Gastrocnemius medialis (tissue), 4 donors: ENCODE data around the gene ANKRD35.

ENCODE experiments used
- POLR2A ChIP-seq, 2 donors: fragments of 450-650 bp; IDR thresholded peaks; one replicate each; pipeline ENCODE4 v1.6.1; 2017; ENCODE audit warnings: antibody characterized with exemption in 2 of 2, mild to moderate bottlenecking in 2 of 2, moderate library complexity in 2 of 2
- TF ChIP-seq, protein P1 (sequence below), 5 experiments: fragments of 450-650 bp in 3 of 5; fragments of 200-600 bp in 2 of 5; sonication (generic) in 2 of 5; IDR thresholded peaks in 4 of 5; conservative IDR thresholded peaks in 1 of 5; 1 replicate in 4 of 5; 2 replicates in 1 of 5; pipeline ENCODE4 v1.5.1; 2016 to 2019; ENCODE audit warnings: antibody characterized with exemption in 5 of 5, mild to moderate bottlenecking in 3 of 5, moderate library complexity in 3 of 5

GRCh38 chr1:145891587-145892485 lies 6.2 kb upstream of the ANKRD35 start:
- TF ChIP-seq, protein P1, sequence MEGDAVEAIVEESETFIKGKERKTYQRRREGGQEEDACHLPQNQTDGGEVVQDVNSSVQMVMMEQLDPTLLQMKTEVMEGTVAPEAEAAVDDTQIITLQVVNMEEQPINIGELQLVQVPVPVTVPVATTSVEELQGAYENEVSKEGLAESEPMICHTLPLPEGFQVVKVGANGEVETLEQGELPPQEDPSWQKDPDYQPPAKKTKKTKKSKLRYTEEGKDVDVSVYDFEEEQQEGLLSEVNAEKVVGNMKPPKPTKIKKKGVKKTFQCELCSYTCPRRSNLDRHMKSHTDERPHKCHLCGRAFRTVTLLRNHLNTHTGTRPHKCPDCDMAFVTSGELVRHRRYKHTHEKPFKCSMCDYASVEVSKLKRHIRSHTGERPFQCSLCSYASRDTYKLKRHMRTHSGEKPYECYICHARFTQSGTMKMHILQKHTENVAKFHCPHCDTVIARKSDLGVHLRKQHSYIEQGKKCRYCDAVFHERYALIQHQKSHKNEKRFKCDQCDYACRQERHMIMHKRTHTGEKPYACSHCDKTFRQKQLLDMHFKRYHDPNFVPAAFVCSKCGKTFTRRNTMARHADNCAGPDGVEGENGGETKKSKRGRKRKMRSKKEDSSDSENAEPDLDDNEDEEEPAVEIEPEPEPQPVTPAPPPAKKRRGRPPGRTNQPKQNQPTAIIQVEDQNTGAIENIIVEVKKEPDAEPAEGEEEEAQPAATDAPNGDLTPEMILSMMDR (IDR thresholded peaks at IDR 0.05 in 4 of 5, conservative IDR thresholded peaks at IDR 0.05 in 1 of 5): peak; percentile 92 to 98 (median 97)
- TF ChIP-seq POLR2A (IDR thresholded peaks at IDR 0.05): peak; percentile 44 to 85
